ENCODE results near the gene LPP. TPM values are rescaled to one million over a fixed set of nuclear protein-coding genes. Genes with fewer than 3 reads are reported as not detected.
A peak's percentile ranks its signal among the peaks of the same experiment; 100 is the strongest.

The LPP gene
- total RNA-seq, 1 donor from 2014 or later, result 1,791 TPM

- no peak for DNase-seq (ENCODE audit: low spot score in 2 of 2)
- Histone ChIP-seq H3K4me1 (peaks cover 4 to 27% of the 10 kb centered on the region in 2 donors), H3K36me3 (no peaks in the 10 kb centered on the region), H3K27me3 (no peaks in the 10 kb centered on the region), H3K4me3 (no peak overlapping the region), H3K27ac (no peak overlapping the region), H3K9me3 (no peaks in the 10 kb centered on the region)
- intact Hi-C loops (cut with DNase I), result no loop called here
- TF ChIP-seq CTCF (IDR thresholded peaks at IDR 0.05), result no peak
Measured at GRCh38 chr3:188557235-188557634, 403.3 kb downstream of the LPP start.

- Histone ChIP-seq H3K4me3 (no peak overlapping the region), H3K4me1 (peaks cover 4 to 27% of the 10 kb centered on the region in 2 donors), H3K27ac (peak overlapping the region in 1 of 2 donors; percentile 60), H3K9me3 (no peaks in the 10 kb centered on the region), H3K27me3 (no peaks in the 10 kb centered on the region), H3K36me3 (no peaks in the 10 kb centered on the region)
- no peak for TF ChIP-seq CTCF (IDR thresholded peaks at IDR 0.05)
- intact Hi-C loops (cut with DNase I), result no loop called here
- no peak for DNase-seq (ENCODE audit: low spot score in 2 of 2)
Measured at GRCh38 chr3:188558343-188559071, 404.6 kb downstream of the LPP start.

- no peak overlapping the region for H3K4me3 ChIP-seq
- peak overlapping the region in 1 of 2 donors; percentile 60 for H3K27ac ChIP-seq
- intact Hi-C loops (cut with DNase I), result no loop called here
- H3K4me1 ChIP-seq, result peaks cover 4 to 21% of the 10 kb centered on the region in 2 donors
- no peaks in the 10 kb centered on the region for H3K27me3 ChIP-seq
- DNase-seq (ENCODE audit: low spot score in 2 of 2), result no peak
- no peaks in the 10 kb centered on the region for H3K36me3 ChIP-seq
- no peak for TF ChIP-seq CTCF (IDR thresholded peaks at IDR 0.05)
- H3K9me3 ChIP-seq, result no peaks in the 10 kb centered on the region
Measured at GRCh38 chr3:188559072-188559429, 405.1 kb downstream of the LPP start.

GRCh38 chr3:188559856-188560255 lies 405.9 kb downstream of the LPP start:
- intact Hi-C loops (cut with DNase I), result no loop called here

GRCh38 chr3:188562144-188562543 lies 408.2 kb downstream of the LPP start:
- no peak for TF ChIP-seq CTCF (IDR thresholded peaks at IDR 0.05)
- Histone ChIP-seq H3K36me3 (no peaks in the 10 kb centered on the region), H3K4me1 (peaks cover 4 to 25% of the 10 kb centered on the region in 2 donors), H3K9me3 (no peaks in the 10 kb centered on the region), H3K27me3 (no peaks in the 10 kb centered on the region), H3K4me3 (no peak overlapping the region), H3K27ac (no peak overlapping the region)
- intact Hi-C loops (cut with DNase I), result no loop called here
- no peak for DNase-seq (ENCODE audit: low spot score in 2 of 2)

More at GRCh38 chr3:188559856-188560255, 405.9 kb downstream of the LPP start:
- Histone ChIP-seq H3K27ac (peak overlapping the region in 1 of 2 donors; percentile 60), H3K4me1 (peaks cover 4 to 20% of the 10 kb centered on the region in 2 donors), H3K27me3 (no peaks in the 10 kb centered on the region), H3K4me3 (no peak overlapping the region), H3K9me3 (no peaks in the 10 kb centered on the region), H3K36me3 (no peaks in the 10 kb centered on the region)
- no peak for TF ChIP-seq CTCF (IDR thresholded peaks at IDR 0.05)
- DNase-seq (ENCODE audit: low spot score in 2 of 2), result no peak
